B cell (primary cell): ENCODE measurements around the gene CPLANE1.

Experiments
- CTCF ChIP-seq: fragments of 200-600 bp; IDR thresholded peaks from one replicate; pipeline ENCODE4 v1.8.0; 2022; ENCODE audit warnings: antibody characterized with exemption, mild to moderate bottlenecking
- EZH2 ChIP-seq: IDR thresholded peaks from 2 replicates; pipeline ENCODE4 v1.6.1; 2012; ENCODE audit warnings: borderline replicate concordance, low read depth, mild to moderate bottlenecking, moderate library complexity, low read length; ENCODE audit not compliant: insufficient read depth, poor library complexity, severe bottlenecking

GRCh38 chr5:37172957-37173356 is 76.2 kb downstream of the CPLANE1 start:
- no peak for TF ChIP-seq EZH2
- TF ChIP-seq CTCF = no peak
